ENCODE results near the gene CSRP2.

CSRP2 gene

DNA sequence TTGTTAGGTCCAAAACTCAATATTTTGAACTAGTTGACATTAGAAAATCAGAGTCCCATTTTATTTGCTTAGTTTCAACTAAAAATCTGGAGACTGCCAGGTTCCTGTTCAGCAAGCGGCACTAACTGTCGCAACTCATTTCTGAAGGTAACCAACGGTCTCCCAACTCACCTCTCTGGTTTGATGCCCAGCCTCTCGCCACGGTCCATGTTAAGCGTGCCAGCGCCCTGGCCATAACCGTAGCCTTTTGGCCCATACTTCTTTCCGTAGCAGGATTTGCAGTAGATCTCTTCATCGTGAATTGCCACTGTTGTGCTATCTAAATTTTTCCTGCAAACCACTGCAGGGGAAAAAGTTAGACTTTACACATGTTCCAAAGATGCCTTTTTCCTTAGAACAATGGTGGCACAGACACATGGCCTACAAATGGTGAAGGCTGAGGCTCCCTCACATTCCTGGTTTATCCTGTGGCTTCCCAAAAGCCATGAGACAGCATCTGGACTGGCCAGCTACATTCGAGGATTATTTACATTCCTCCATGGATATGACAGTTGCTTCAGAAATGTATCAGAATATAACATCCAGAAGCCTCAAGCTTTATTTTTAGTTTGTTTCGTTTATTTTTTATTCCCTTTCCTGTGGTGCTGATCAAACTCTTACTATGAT lies 15.7 kb downstream of the CSRP2 start:
- H4K20me1 ChIP-seq (ENCODE audit: insufficient read depth, low read length): no peaks in the 10 kb centered on the region
- no peaks in the 10 kb centered on the region for H3K27me3 ChIP-seq (ENCODE audit: insufficient read depth, low read length)
- no peaks in the 10 kb centered on the region for H3K79me2 ChIP-seq (ENCODE audit: insufficient read depth, low read length)
- H3K9me2 ChIP-seq (ENCODE audit: low read depth, low read length): no peaks in the 10 kb centered on the region
- H3K4me3 ChIP-seq (ENCODE audit: low read depth, low read length, poor library complexity, severe bottlenecking): no peak overlapping the region
- H3K9ac ChIP-seq (ENCODE audit: low read length): no peak overlapping the region
- H3K4me1 ChIP-seq (ENCODE audit: insufficient read depth, low read length, severe bottlenecking): peaks cover 28% of the 10 kb centered on the region
- no peak overlapping the region for H3K4me2 ChIP-seq (ENCODE audit: low read length)
- no peaks in the 10 kb centered on the region for H3K9me3 ChIP-seq (ENCODE audit: low read length)
- TF ChIP-seq CTCF (IDR thresholded peaks at IDR 0.05; ENCODE audit: low read length): no peak
- no peak overlapping the region for H3K27ac ChIP-seq (ENCODE audit: low read depth, low read length, poor library complexity, severe bottlenecking)
- H3F3A ChIP-seq (ENCODE audit: insufficient read depth, low read length): no peaks in the 10 kb centered on the region
- H3K36me3 ChIP-seq (ENCODE audit: insufficient read depth, low read length): no peaks in the 10 kb centered on the region
- no peak overlapping the region for H2AFZ ChIP-seq (ENCODE audit: low read length)

GRCh38 chr12:76860256-76860655 lies 18.6 kb downstream of the CSRP2 start:
- no peaks in the 10 kb centered on the region for H3K9me2 ChIP-seq (ENCODE audit: low read depth, low read length)
- H3K27me3 ChIP-seq (ENCODE audit: insufficient read depth, low read length): no peaks in the 10 kb centered on the region
- no peak overlapping the region for H3K4me3 ChIP-seq (ENCODE audit: low read depth, low read length, poor library complexity, severe bottlenecking)
- no peak overlapping the region for H3K27ac ChIP-seq (ENCODE audit: low read depth, low read length, poor library complexity, severe bottlenecking)
- no peaks in the 10 kb centered on the region for H3K9me3 ChIP-seq (ENCODE audit: low read length)
- H3K79me2 ChIP-seq (ENCODE audit: insufficient read depth, low read length): no peaks in the 10 kb centered on the region
- H3K9ac ChIP-seq (ENCODE audit: low read length): no peak overlapping the region
- no peak overlapping the region for H2AFZ ChIP-seq (ENCODE audit: low read length)
- H3K36me3 ChIP-seq (ENCODE audit: insufficient read depth, low read length): 0 out of 2 replicates have a peak, but pooled peaks cover 5% of the 10 kb centered on the region
- peaks cover 6% of the 10 kb centered on the region for H3K4me1 ChIP-seq (ENCODE audit: insufficient read depth, low read length, severe bottlenecking)
- H4K20me1 ChIP-seq (ENCODE audit: insufficient read depth, low read length): no peaks in the 10 kb centered on the region
- H3F3A ChIP-seq (ENCODE audit: insufficient read depth, low read length): no peaks in the 10 kb centered on the region
- TF ChIP-seq EZH2 (IDR thresholded peaks at IDR 0.05; ENCODE audit: borderline replicate concordance, low read length) (no peak), CTCF (IDR thresholded peaks at IDR 0.05; ENCODE audit: low read length) (no peak)
- no peak overlapping the region for H3K4me2 ChIP-seq (ENCODE audit: low read length)

GRCh38 chr12:76859611-76860010 lies 19.2 kb downstream of the CSRP2 start:
- no peak overlapping the region for H3K9ac ChIP-seq (ENCODE audit: low read length)
- H3K27me3 ChIP-seq (ENCODE audit: insufficient read depth, low read length): no peaks in the 10 kb centered on the region
- peaks cover under 1% of the 10 kb centered on the region for H3K4me1 ChIP-seq (ENCODE audit: insufficient read depth, low read length, severe bottlenecking)
- H3K27ac ChIP-seq (ENCODE audit: low read depth, low read length, poor library complexity, severe bottlenecking): no peak overlapping the region
- H3F3A ChIP-seq (ENCODE audit: insufficient read depth, low read length): no peaks in the 10 kb centered on the region
- no peak overlapping the region for H3K4me2 ChIP-seq (ENCODE audit: low read length)
- H2AFZ ChIP-seq (ENCODE audit: low read length): no peak overlapping the region
- no peak overlapping the region for H3K4me3 ChIP-seq (ENCODE audit: low read depth, low read length, poor library complexity, severe bottlenecking)
- no peaks in the 10 kb centered on the region for H3K79me2 ChIP-seq (ENCODE audit: insufficient read depth, low read length)
- no peaks in the 10 kb centered on the region for H3K9me2 ChIP-seq (ENCODE audit: low read depth, low read length)
- TF ChIP-seq CTCF (IDR thresholded peaks at IDR 0.05; ENCODE audit: low read length): no peak
- no peak for TF ChIP-seq EZH2 (IDR thresholded peaks at IDR 0.05; ENCODE audit: borderline replicate concordance, low read length)
- 0 out of 2 replicates have a peak, but pooled peaks cover 5% of the 10 kb centered on the region for H3K36me3 ChIP-seq (ENCODE audit: insufficient read depth, low read length)
- no peaks in the 10 kb centered on the region for H4K20me1 ChIP-seq (ENCODE audit: insufficient read depth, low read length)
- no peaks in the 10 kb centered on the region for H3K9me3 ChIP-seq (ENCODE audit: low read length)

All from OCI-LY1 (cell line).